HepG2 (cell line): ENCODE results near the gene TGM2. TPM values are rescaled to one million over a fixed set of nuclear protein-coding genes. Genes with fewer than 3 reads are reported as not detected.

Source experiments
- ARID2 ChIP-seq: sonication (generic); formaldehyde crosslinking; IDR thresholded peaks from 2 replicates; pipeline ENCODE4 v1.8.1; 2022; ENCODE audit warnings: mild to moderate bottlenecking, missing genetic modification reagents, borderline replicate concordance
- CSRNP2 ChIP-seq: sonication (generic); formaldehyde crosslinking; conservative IDR thresholded peaks from 2 replicates; pipeline ENCODE4 v1.8.0; 2022; ENCODE audit warnings: low read depth, missing genetic modification reagents
- DBP ChIP-seq: sonication (generic); formaldehyde crosslinking; IDR thresholded peaks from 2 replicates; pipeline ENCODE4 v1.4.0; 2020; ENCODE audit warnings: missing genetic modification reagents; ENCODE audit errors: not compliant biosample characterization
- GABPB1 ChIP-seq: IDR thresholded peaks from 2 replicates; pipeline ENCODE4 v1.6.1; 2016; ENCODE audit warnings: mild to moderate bottlenecking, missing genetic modification reagents, moderate library complexity, missing compliant biosample characterization
- GMEB1 ChIP-seq: sonication (generic); formaldehyde crosslinking; IDR thresholded peaks from 2 replicates; pipeline ENCODE4 v1.5.1; 2020; ENCODE audit warnings: missing genetic modification reagents, mild to moderate bottlenecking, borderline replicate concordance
- LCORL ChIP-seq, 2 experiments: fragments of 450-650 bp in 1 of 2; sonication (generic) in 1 of 2; formaldehyde crosslinking in 1 of 2; IDR thresholded peaks; 2 replicates each; pipeline versions ENCODE4 v1.5.0 to v1.6.1; 2017 to 2020; ENCODE audit warnings: antibody characterized with exemption in 1 of 2, missing genetic modification reagents in 1 of 2
- MIER2 ChIP-seq: IDR thresholded peaks from 2 replicates; pipeline ENCODE4 v1.6.1; 2016; ENCODE audit warnings: missing biosample characterization, missing genetic modification reagents
- NFATC3 ChIP-seq: sonication (generic); formaldehyde crosslinking; IDR thresholded peaks from 2 replicates; pipeline ENCODE4 v1.5.1; 2020; ENCODE audit warnings: mild to moderate bottlenecking, missing genetic modification reagents
- RNF219 ChIP-seq: sonication (generic); formaldehyde crosslinking; IDR thresholded peaks from 2 replicates; pipeline ENCODE4 v1.5.0; 2020; ENCODE audit warnings: mild to moderate bottlenecking, missing genetic modification reagents
- SMAD1 ChIP-seq: sonication (generic); formaldehyde crosslinking; IDR thresholded peaks from 2 replicates; pipeline ENCODE4 v1.4.0; 2020; ENCODE audit warnings: missing genetic modification reagents, low read depth, mild to moderate bottlenecking, borderline replicate concordance
- SMC3 ChIP-seq: IDR thresholded peaks from 2 replicates; pipeline ENCODE4 v1.6.1; 2011; ENCODE audit warnings: low read length, improper control_type of control experiment
- THAP9 ChIP-seq: sonication (generic); formaldehyde crosslinking; IDR thresholded peaks from 2 replicates; pipeline ENCODE4; 2020; ENCODE audit warnings: missing genetic modification reagents, mild to moderate bottlenecking, borderline replicate concordance
- ZNF205 ChIP-seq: IDR thresholded peaks from 2 replicates; pipeline ENCODE4 v1.6.1; 2018; ENCODE audit warnings: missing biosample characterization, missing genetic modification reagents
- ZNF224 ChIP-seq: sonication (generic); formaldehyde crosslinking; IDR thresholded peaks from 2 replicates; pipeline ENCODE4 v1.5.0; 2020; ENCODE audit warnings: mild to moderate bottlenecking, missing genetic modification reagents
- polyA plus RNA-seq, 8 experiments: library from polyadenylated mRNA; depleted of rRNA in 3 of 8; stranded (reverse) in 7 of 8; unstranded in 1 of 8; fragments of >200 nt; fragmentation: Illumina TruSeq in 4 of 8; extraction: Trizol in 4 of 8; gene quantifications; 2 replicates each; pipeline versions ENCODE4 v1.2.1 to v1.2.3, GENCODE V29; 2011 to 2016; ENCODE audit warnings: low read depth in 4 of 8, missing spikeins in 1 of 8, mixed read lengths in 1 of 8; ENCODE audit not compliant: insufficient read depth in 1 of 8
- total RNA-seq, 5 experiments: library from RNA; depleted of rRNA; stranded (reverse); fragments of >200 nt; fragmentation: Illumina TruSeq; extraction: Trizol; gene quantifications; 2 replicates each; pipeline ENCODE4 v1.2.3, GENCODE V29; 2016; ENCODE audit warnings: low read depth in 1 of 5

The TGM2 gene
- total and polyA plus RNA-seq, 2 of the 13 experiments (the other 11 are each of a cell fraction or from before 2014, with no cell fraction given) = 4.2 to 46.4 TPM

- TF ChIP-seq CSRNP2 = no peak
- no peak for TF ChIP-seq ZNF224 (CRISPR knock-in tag)
- TF ChIP-seq ARID2 (CRISPR knock-in tag) = no peak
- peak; percentile 54; the same call in 1 of the 2 replicates for TF ChIP-seq ZNF205 (CRISPR knock-in tag)
- TF ChIP-seq GMEB1 (CRISPR knock-in tag) = no peak
- TF ChIP-seq MIER2 (CRISPR knock-in tag) = 0 out of 2 replicates have a peak, but pooled peaks have one; percentile 11
- TF ChIP-seq LCORL (IDR thresholded peaks at IDR 0.05) = no peak
- 0 out of 2 replicates have a peak, but pooled peaks have one; percentile 19 for TF ChIP-seq LCORL (CRISPR knock-in tag; IDR thresholded peaks at IDR 0.05)
- TF ChIP-seq DBP = no peak
- TF ChIP-seq RNF219 (CRISPR knock-in tag) = no peak
- TF ChIP-seq GABPB1 (CRISPR knock-in tag) = no peak
- peak; percentile 38; the same call in 1 of the 2 replicates for TF ChIP-seq NFATC3 (CRISPR knock-in tag)
- TF ChIP-seq THAP9 = no peak
- no peak for TF ChIP-seq SMAD1 (CRISPR knock-in tag)
- no peak for TF ChIP-seq SMC3
These were observed 8.4 kb upstream of the TGM2 start (continued) for GRCh38 chr20:38173237-38174156.
